ENCODE measurements around the gene SETBP1.

Gene SETBP1

GRCh38 chr18:44819944-44820510 is 139.3 kb downstream of the SETBP1 start:
- no peak for DNase-seq

- no peak for DNase-seq
Observed at GRCh38 chr18:44821924-44822323, 141.2 kb downstream of the SETBP1 start.

DNA sequence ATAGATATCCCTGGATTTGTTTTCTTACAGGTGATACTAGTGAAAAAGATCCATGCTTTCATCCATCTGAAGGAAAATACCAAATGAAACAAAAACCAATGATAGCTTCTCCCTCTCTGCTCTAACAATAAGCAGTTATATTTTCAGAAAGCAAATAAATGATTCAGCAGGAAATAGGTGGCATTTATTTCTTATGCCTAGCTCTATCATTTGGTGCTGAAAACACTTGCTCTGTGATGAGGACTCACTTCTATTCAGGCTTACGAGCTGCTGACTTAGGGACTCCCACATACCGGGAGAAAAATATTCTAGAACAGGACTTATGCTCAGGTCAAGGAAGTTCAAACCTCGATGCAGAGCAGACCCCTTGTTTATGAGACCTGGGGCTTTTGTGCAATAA is 142.6 kb downstream of the SETBP1 start:
- DNase-seq, result no peak

DNA sequence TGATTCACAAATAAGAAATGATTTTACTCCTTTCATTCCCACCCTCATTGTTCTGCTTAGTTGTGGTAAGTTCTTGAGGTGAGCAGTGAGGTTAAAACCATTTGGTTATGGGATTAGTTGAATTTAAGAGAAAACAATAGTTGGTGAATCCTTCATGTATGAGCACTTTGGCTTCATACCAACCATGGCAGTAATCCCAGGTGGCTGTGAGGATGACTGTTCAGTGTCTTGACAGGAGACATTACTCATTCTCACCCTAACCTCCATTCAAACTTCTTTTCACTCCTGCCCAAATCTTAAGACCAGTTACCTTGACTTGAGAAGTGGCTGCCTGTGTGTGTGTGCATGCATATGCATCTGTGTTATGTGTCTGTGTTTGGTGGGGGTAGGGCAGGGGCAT is 143.1 kb downstream of the SETBP1 start:
- DNase-seq, result no peak

- no peak for DNase-seq
Observed at GRCh38 chr18:44824884-44825283, 144.2 kb downstream of the SETBP1 start.

GRCh38 chr18:44826418-44827259 is 146.0 kb downstream of the SETBP1 start:
- DNase-seq, result no peak

DNA sequence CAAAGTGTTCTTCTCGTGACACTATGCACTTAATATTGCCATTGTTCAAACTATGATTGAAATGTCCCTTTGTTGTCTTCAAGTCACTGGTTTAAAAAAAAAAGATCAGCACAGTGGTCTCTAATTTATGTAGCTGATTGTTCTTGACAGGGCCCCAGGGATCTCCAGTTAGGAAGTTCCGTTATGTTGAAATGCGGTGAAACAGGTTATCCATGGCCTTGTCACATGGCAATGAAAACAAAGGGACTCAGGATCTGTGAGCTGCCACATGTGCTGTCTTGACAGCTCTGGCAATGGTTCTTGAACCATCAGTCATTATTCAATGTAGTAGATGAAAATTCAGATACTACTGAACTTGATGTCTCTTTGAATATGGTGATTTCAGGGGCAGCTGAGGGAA is 147.4 kb downstream of the SETBP1 start:
- DNase-seq, result no peak

- DNase-seq, result no peak
Observed at GRCh38 chr18:44830581-44830980, 149.9 kb downstream of the SETBP1 start.

- no peak for DNase-seq
Observed at GRCh38 chr18:44833786-44834185, 153.1 kb downstream of the SETBP1 start.

- DNase-seq, result no peak
Observed at GRCh38 chr18:44834867-44835469, 154.3 kb downstream of the SETBP1 start.

- DNase-seq, result no peak
Observed at GRCh38 chr18:44835703-44836102, 155.0 kb downstream of the SETBP1 start.

- no peak for DNase-seq
Observed at GRCh38 chr18:44836263-44836662, 155.6 kb downstream of the SETBP1 start.

- no peak for DNase-seq
Observed at GRCh38 chr18:44837482-44838180, 156.9 kb downstream of the SETBP1 start.

DNA sequence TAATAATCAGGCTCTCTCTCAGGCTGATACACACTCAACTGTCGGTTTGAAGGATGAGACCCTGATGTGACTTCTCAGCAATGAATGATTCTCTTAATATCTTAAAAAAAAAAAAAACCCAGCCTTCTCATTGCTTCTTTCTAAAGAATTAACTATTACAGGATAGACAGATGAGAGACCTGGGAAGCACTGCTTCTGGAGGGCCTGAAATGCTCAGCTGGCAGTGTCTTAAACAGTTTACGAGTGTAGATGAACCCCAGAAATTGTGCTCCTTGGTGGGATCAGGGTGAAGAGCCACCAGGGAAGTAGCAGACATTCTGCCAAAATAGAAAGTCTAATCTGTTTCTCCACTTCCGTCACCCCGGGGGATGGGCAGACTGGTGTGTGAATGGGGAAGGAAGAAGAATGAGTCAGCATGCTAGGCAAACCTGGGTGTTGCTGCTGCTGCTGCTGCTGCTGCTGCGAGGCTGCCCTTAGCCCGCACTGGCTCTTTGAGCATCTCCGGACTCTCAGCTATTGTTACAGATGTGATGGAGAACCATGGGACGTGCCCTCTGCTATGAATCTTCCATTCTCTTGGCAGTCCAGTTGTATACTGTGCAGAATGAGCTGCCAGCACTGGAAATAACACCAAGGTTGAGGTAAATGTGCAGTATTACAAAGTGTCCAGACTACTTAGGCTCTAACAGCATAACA is 158.4 kb downstream of the SETBP1 start:
- DNase-seq, result no peak

DNA sequence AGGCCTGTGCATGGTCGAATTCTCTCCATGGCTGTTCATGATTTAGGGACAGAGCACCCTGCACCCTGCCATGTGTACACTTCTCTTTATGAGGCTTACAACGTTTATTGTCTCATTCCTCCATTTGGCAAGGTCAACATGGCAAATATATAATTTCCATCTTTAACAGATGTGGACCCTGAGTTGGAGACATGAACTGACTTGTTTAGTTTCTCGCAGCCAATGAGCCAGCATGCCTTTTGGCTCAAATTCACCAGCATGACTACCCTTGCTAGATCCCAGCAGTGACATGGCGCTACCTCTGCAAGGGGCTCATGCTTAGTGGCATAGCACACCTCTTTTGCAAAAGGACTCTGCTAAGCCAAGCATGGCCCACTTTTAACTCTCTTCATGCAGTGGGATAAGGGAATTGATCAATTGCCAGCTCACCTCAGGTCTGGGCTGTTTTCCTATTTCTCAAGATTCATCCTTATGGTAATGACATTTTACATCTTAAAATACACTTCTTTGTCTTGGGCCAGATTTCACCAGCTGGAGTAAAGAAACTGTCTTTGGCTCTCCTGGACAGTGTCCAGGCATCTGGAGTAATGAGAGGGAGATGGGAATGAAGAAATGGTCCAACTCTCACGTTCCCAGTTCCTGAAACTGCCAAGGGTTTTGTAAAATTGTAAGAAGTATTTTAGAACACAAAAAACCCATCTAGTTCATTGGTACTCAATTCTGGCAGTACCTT is 159.5 kb downstream of the SETBP1 start:
- DNase-seq, result no peak

- no peak for DNase-seq
Observed at GRCh38 chr18:44841221-44841620, 160.5 kb downstream of the SETBP1 start.

GRCh38 chr18:44841752-44842587 is 161.3 kb downstream of the SETBP1 start:
- DNase-seq, result no peak

DNA sequence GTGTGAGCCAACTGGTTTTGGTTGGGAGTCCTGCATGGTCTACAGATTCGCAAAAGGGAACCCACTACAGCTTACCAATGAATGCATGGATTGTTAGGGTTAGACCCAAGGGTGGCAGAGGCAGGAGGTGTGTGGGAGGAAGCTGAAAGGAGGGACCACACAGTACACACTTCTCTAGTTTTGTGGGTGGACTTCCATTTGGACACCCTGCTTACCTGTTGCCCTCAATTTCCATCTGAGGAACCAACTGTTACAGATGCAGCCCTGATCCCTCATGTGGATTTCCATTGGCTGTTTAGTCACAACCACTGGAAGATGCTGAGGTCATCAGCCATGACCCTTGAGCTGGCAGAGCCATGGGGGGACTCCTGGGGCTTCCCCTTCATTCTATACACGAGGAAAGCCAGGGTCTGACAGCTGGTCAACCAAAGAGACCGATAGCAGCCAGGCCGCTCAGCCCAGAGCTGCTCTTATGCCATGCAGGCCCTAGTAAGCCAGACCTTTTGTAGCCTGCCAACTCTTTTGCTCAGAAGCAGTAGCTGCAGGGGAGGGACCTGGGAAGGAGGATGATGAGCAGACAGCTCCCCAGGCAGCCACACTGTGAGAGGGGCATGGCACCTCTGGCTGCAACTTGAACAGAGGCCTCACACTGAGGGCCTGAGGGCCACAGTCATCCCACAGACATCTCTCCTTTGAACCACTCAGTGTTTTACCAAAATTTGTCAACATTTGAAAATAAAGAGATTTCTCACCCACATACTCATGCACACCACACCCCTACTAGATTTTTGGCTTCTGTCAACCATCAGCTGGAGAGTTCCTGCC is 162.1 kb downstream of the SETBP1 start:
- DNase-seq, result no peak

- DNase-seq, result no peak
Observed at GRCh38 chr18:44844486-44844885, 163.8 kb downstream of the SETBP1 start.

GRCh38 chr18:44846450-44846849 is 165.8 kb downstream of the SETBP1 start:
- no peak for DNase-seq
